ENCODE results near the gene TPT1. TPM values are rescaled to one million over a fixed set of nuclear protein-coding genes. Genes with fewer than 3 reads are reported as not detected.
"Not testable (repeated sequence)": the region's sequence is repeated elsewhere in the genome, so short reads cannot be mapped to it uniquely, and the experiment has no call there.

TPT1 gene
- total RNA-seq = 1,000 to 10,000 TPM; 2,150 to 2,159 TPM

GRCh38 chr13:45341034-45341798 lies at the start of gene TPT1:
TSS of gene TPT1 (minus strand) at chr13:45341183. CDS start at chr13:45341069, 114 bp downstream.
- Histone ChIP-seq H3K4me1 (peaks cover 0 to 46% of the 10 kb centered on the region in 2 donors), H3K4me3 (peak within 1 kb of the TSS; percentile 89 to 96), H3K27ac (peak within 1 kb of the TSS; percentile 99 to 100), H3K9me3 (no peaks in the 10 kb centered on the region), H3K27me3 (no peaks in the 10 kb centered on the region), H3K36me3 (peaks cover 60% of the 10 kb centered on the region)
- DNase-seq (ENCODE audit: low spot score) = peak; percentile 99
- TF ChIP-seq, protein P1, sequence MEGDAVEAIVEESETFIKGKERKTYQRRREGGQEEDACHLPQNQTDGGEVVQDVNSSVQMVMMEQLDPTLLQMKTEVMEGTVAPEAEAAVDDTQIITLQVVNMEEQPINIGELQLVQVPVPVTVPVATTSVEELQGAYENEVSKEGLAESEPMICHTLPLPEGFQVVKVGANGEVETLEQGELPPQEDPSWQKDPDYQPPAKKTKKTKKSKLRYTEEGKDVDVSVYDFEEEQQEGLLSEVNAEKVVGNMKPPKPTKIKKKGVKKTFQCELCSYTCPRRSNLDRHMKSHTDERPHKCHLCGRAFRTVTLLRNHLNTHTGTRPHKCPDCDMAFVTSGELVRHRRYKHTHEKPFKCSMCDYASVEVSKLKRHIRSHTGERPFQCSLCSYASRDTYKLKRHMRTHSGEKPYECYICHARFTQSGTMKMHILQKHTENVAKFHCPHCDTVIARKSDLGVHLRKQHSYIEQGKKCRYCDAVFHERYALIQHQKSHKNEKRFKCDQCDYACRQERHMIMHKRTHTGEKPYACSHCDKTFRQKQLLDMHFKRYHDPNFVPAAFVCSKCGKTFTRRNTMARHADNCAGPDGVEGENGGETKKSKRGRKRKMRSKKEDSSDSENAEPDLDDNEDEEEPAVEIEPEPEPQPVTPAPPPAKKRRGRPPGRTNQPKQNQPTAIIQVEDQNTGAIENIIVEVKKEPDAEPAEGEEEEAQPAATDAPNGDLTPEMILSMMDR (IDR thresholded peaks at IDR 0.05) = no peak

DNA sequence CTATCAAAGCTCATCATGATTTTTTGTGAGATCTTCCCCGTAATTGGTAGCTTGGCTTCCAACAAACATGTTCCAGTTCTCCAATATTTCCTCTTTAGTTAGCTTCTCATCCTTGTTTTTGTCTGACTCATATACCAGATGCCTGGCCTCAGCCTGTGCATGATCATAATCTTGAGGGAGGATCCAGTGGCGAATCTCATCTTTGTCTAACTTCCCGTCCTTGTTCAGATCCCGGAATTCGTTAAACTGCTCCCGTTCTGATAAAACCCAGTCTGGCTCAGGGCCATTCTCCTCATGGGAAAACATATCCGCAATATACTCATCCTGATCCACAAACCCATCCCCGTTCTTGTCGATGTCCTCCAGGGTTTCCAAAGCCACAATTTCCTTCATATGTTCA lies 49.4 kb upstream of the TPT1 start:
- not testable (repeated sequence) for H3K4me1 ChIP-seq; H3K4me3 ChIP-seq; H3K27ac ChIP-seq; H3K27me3 ChIP-seq; H3K9me3 ChIP-seq; DNase-seq (ENCODE audit: low spot score)
- H3K36me3 ChIP-seq = peaks cover 16% of the 10 kb centered on the region

DNA sequence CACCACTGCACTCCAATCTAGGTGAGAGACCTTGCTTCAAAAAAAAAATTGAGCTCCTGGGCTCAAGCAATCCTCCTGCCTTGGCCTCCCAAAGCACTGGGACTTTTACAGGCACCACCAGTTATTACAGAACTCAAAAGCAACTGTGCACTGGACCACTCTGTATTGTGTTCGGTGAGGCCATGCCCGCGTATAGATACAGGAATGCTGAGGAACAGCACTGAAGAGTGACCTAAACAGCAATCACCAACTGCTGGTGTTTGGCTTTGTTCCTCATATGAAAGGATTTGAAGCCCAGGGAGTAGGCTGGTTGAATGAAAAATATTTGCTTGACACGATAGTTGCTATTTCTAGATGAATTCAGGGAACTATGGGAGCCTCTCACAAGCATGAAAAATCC lies 47.7 kb upstream of the TPT1 start:
- Histone ChIP-seq H3K9me3 (no peaks in the 10 kb centered on the region), H3K4me3 (no peak overlapping the region), H3K27ac (no peak overlapping the region), H3K27me3 (no peaks in the 10 kb centered on the region), H3K4me1 (no peaks in the 10 kb centered on the region), H3K36me3 (peaks cover 12% of the 10 kb centered on the region)
- TF ChIP-seq, protein P1 (IDR thresholded peaks at IDR 0.05) = no peak
- DNase-seq (ENCODE audit: low spot score) = no peak

DNA sequence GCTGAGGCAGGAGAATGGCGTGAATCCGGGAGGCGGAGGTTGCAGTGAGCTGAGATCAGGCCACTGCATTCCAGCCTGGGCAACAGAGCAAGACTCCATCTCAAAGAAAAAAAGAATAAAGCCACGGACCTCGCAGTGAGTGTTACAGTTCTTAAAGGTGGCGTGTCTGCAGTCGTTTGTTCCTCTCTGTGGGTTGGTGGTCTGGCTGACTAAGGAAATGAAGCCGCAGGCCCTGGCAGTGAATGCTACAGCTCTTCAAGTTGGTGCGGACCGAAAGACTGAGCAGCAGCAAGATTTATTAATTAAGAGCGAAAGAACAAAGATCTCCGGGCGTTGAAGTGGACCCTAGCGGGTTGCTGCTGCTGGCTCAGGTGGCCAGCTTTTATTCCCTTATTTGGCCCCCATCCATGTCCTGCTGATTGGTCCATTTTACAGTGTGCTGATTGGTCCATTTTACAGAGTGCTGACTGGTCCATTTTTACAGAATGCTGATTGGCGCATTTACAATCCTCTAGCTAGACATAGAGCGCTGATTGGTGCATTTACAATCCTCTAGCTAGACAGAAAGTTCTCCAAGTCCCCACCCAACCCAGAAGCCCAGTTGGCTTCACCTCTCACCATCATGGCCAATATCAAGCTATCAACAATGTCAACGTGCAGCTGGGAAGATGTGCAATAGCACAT lies 46.1 kb upstream of the TPT1 start:
- peaks cover 12% of the 10 kb centered on the region for H3K36me3 ChIP-seq
- H3K9me3 ChIP-seq, H3K27ac ChIP-seq: not testable (repeated sequence)

DNA sequence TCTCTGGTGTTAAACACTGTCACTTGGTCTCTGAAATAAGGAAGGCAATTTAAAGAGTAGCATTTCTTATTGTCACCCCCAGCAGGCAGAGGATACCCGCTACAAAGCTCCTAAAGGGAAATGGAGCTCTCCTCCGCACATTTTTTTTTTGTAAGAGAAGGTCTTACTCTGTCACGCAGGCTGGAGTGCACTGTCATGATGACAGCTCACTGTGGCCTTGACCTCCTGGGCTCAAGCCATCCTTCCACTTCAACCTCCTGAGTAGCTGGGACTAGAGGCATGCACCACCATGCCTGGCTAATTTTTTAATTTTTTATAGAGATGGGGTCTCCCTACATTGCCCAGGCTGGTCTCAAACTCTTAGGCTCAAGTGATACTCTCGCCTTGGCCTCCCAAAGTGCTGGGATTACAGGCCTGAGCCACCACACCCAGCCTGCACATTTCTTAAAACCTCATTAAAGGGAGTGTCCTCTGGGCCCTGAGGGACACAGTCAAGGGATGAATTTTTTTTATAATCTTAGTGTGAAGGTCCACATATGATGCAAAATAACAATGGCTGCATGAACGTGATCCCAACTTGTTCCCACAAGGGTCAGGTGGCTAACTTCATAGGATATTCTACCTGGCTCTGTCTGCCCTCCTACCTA lies 45.0 kb upstream of the TPT1 start:
- H3K36me3 ChIP-seq = peaks cover 9% of the 10 kb centered on the region
- no peaks in the 10 kb centered on the region for H3K4me1 ChIP-seq
- DNase-seq (ENCODE audit: low spot score) = no peak
- TF ChIP-seq, protein P1 (IDR thresholded peaks at IDR 0.05) = no peak
- peak overlapping the region; percentile 45 to 53 for H3K27ac ChIP-seq
- H3K9me3 ChIP-seq = no peaks in the 10 kb centered on the region
- H3K27me3 ChIP-seq = no peaks in the 10 kb centered on the region
- no peak overlapping the region for H3K4me3 ChIP-seq

More for the DNA sequence above, 46.1 kb upstream of the TPT1 start:
- H3K4me1 ChIP-seq; H3K4me3 ChIP-seq; DNase-seq (ENCODE audit: low spot score); H3K27me3 ChIP-seq: not testable (repeated sequence)

- H3K4me1 ChIP-seq = no peaks in the 10 kb centered on the region
- peak overlapping the region; percentile 45 to 53 for H3K27ac ChIP-seq
- no peaks in the 10 kb centered on the region for H3K9me3 ChIP-seq
- H3K36me3 ChIP-seq = peaks cover 7% of the 10 kb centered on the region
- TF ChIP-seq, protein P1 (IDR thresholded peaks at IDR 0.05) = no peak
- no peak for DNase-seq (ENCODE audit: low spot score)
- no peak overlapping the region for H3K4me3 ChIP-seq
- H3K27me3 ChIP-seq = no peaks in the 10 kb centered on the region
These were observed 44.3 kb upstream of the TPT1 start for GRCh38 chr13:45385320-45385719.

Measured in right atrium auricular region (tissue), 2 donors.